HG02678 (cell line): ENCODE data around the gene NPFFR1.
A peak's percentile ranks its signal among the peaks of the same experiment; 100 is the strongest.

ENCODE experiments used
- ATAC-seq: cut with Tn5 transposase; IDR thresholded peaks from one replicate; pipeline ENCODE4 v1.9.1; 2021; ENCODE audit warnings: mild to moderate bottlenecking, moderate library complexity; ENCODE audit not compliant: unreplicated experiment

The NPFFR1 gene

DNA sequence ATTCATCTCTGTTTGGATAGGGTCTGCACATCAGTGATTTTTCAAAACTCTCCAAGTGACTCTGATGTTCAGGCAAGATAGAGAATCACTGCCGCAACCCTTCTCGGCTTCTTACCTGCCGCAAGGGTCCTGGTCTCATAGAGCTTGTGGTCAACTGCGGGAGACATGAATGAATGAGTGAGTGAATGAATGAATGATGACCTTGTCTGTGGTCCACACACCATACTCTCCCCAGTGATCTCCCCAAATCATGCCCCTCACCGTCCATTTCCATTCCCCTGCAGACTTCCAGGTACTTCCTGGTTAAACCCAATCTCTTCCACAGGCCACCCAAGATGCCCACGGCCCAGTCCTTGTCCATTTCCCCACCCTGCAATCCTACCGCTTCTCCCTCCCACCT lies 5.9 kb upstream of the NPFFR1 start:
- ATAC-seq = no peak

DNA sequence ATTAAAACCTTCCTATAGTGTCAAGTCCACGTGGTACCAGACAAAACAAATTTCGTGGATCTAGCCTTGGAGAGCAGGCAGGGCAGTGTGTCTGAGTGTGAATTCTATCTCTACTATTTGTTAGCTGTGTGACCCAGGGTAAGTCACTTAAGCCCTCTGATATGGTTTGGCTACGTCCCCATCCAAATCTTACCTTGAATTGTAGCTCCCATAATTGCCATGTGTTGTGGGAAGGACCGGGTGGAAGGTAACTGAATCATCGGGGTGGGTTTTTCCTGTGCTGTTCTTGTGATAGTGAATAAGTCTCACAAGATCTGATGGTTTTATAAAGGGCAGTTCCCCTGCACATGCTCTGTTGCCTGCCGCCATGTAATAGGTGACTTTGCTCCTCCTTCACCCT lies 2.8 kb upstream of the NPFFR1 start:
- no peak for ATAC-seq

DNA sequence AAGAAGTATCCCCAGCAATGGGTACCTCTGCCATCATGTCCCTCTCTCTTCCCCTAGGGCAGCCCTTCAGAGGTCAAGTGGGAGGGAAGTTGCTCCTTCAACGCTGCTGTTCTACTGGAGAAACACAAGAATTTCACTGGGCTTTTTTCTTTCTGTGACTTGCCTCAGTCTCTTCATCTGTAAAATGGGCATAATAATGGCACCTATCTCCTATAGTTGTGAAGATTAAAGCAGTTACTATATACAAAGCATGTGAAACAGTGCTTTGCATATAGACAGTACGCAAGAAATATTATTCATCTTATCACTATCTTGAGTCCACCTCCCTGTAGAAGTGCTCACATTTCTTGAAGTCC lies 1.6 kb upstream of the NPFFR1 start:
- no peak for ATAC-seq

- no peak for ATAC-seq
These were observed 1.0 kb upstream of the NPFFR1 start for GRCh38 chr10:70284542-70285475.

DNA sequence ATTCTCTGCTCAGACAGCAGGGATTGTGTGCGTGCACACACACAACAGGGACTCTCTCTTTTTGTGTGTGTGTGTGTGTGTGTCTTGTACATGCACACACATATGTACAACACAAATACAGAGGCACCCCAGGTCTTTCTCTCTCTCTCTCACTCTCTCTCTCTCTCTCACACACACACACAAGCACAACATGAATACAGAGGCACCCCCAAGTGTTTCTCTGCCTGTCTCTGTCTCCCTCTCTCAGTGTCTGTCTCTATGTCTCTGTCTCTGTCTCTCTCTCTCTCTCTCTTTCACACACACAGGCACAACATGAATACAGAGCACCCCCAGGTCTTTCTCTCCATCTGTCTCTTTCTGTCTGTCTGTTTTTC lies 746 bp downstream of the NPFFR1 start:
- ATAC-seq = no peak

GRCh38 chr10:70281609-70282008 lies 2.2 kb downstream of the NPFFR1 start:
- no peak for ATAC-seq

- no peak for ATAC-seq
These were observed 3.7 kb downstream of the NPFFR1 start for GRCh38 chr10:70280099-70280498.

DNA sequence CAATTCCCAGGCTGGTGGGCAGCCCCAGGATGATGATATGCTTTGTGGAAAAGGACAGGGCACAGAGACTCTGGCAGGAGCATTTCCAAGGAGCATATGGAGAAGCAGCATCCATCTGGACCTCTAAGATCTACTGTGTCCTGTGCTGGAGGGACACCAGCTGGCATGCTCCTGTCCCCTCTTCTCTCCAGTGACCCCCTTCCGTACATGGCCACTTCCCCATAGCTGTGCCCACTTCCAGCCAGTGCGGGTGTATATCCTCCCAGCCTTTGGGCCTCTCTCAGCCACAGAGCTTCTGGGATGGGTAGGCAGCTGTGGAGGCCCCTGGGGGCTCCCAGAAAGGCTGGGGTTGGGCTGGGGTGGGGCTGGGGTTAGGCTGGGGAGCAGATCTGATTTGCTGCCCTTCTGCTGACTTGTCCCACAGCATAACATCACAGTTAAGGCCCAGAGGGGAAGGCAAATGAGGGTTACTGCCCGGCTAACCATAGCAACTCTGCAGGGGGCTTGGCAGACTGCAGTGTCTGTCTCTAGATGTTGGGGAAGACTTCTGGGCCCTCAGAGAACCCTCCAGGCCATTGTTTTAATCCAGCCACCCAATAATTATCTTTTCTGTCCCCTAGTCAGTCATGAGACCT lies 6.3 kb downstream of the NPFFR1 start:
- no peak for ATAC-seq

GRCh38 chr10:70274643-70275042 lies 9.2 kb downstream of the NPFFR1 start:
- ATAC-seq = no peak

- peak; percentile 48 for ATAC-seq
These were observed 10.9 kb downstream of the NPFFR1 start for GRCh38 chr10:70272925-70273316.

- ATAC-seq = no peak
These were observed 11.5 kb downstream of the NPFFR1 start for GRCh38 chr10:70271996-70272924.

GRCh38 chr10:70270952-70271351 lies 12.9 kb downstream of the NPFFR1 start:
- ATAC-seq = no peak

GRCh38 chr10:70269741-70270140 lies 14.1 kb downstream of the NPFFR1 start:
- ATAC-seq = no peak

GRCh38 chr10:70268376-70268775 lies 15.4 kb downstream of the NPFFR1 start:
- ATAC-seq = no peak

GRCh38 chr10:70267161-70267933 lies 16.5 kb downstream of the NPFFR1 start:
- no peak for ATAC-seq

DNA sequence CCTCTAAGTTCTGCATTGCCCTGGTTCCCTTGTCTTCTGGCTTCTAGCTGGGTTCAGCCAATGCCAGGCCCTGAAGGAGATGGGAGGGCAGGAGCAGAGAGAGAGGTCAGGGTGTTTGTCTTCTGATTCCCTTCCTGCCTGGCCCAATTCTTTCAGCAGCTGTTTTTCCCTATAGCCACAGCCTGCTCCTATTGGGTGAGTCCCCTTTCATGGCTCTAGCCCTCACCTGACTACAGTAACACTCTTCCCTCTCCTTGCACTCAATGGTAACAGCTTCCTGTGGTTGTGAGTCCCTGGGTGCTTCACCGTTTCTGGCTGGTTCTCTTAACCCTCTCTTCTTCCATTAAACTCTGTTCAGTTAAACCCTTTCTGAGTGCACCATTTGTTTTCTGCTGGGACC lies 17.1 kb downstream of the NPFFR1 start:
- ATAC-seq = no peak

GRCh38 chr10:70266056-70266455 lies 17.7 kb downstream of the NPFFR1 start:
- ATAC-seq = no peak

DNA sequence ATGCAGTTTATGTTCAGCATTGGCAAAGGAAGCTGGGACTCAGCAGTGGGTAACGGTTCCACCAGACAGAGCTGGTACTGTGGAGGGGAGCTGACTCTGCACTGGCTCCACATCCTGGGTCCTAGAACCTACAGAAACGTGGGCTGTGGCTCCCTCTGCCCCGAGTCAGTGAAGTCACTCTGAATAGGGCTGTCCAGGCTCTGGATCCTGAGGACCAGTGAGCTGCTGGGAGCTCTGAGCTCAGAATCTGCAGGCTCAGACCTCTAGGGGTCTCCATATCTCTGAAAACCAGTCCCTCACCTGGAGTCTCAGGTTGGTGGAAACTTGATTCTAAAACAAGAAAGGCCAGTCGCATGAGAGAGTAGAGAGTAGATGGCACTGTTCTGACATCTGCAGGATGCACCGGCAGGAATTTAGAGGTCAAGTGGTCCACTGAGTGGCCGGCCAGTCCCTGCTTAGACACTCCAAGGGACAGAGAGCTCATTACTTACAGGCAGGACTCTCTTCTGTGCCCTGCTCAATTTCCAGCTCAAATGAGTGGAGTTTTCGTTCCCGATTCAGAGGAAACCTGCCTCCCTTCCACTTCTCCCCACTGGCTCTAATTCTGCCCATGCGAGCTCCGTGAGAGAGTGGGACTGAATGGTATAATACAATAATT lies 18.6 kb downstream of the NPFFR1 start:
- no peak for ATAC-seq

DNA sequence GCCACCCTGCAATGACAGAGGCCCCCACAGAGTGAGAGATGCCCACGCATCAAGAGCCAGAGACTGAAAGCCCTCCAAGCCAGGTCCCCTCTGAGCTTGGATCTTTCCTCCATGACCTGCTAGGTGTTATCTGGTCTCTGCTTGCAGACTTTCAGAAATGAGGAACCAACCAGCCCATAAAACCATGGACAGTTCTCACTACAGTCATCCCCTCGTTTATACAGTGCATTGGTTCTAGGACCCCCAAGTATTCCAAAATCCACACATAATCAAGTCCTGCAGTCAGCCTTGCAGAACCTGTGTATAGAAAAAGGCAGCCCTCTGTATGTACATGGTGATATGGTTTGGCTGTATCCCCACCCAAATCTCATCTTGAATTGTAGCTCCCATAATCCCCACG lies 23.1 kb downstream of the NPFFR1 start:
- ATAC-seq = no peak

DNA sequence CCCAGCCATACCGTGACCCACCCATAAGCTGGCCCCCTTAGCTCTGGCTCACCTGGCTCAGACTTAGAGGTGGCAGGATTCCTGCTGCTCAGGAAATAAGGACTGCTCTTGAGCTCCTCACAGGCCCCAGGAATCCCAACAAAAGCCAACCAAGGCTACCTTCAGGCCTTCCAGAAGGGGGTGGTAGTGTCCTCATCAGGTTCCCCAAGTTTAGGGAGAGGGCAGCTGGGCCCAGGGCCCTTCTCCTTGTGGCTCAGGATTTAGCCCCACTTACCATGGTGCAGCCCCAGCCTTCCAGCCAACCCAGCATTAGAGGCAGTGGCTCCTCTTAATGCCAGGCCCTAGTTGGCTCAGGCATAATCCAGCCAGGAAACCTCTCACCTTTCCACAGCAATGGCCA lies 23.5 kb downstream of the NPFFR1 start:
- ATAC-seq = no peak
